Thoracic aorta (tissue), 2 donors: ENCODE results near the gene DCPS. TPM values are rescaled to one million over a fixed set of nuclear protein-coding genes. Genes with fewer than 3 reads are reported as not detected.

Experiments used
- ATAC-seq: fragments of 150-250 bp; one replicate; pipeline ENCODE4 v1.8.0; 2017; ENCODE audit warnings: low read depth; ENCODE audit not compliant: insufficient number of reproducible peaks, low FRiP score
- DNase-seq: peaks from one replicate; pipeline ENCODE4 v3.0.0-alpha.2; 2020; ENCODE audit warnings: low spot score
- H3K27ac ChIP-seq, 2 donors: fragments of 200-600 bp; sonication (generic); 1 replicate in 1 of 2; 2 replicates in 1 of 2; pipeline ENCODE4 v1.5.1; 2016; ENCODE audit warnings: mild to moderate bottlenecking in 2 of 2, moderate library complexity in 2 of 2
- H3K27me3 ChIP-seq: fragments of 200-600 bp; sonication (generic); replicated peaks from 2 replicates; pipeline ENCODE4 v1.6.0; 2016; ENCODE audit warnings: mild to moderate bottlenecking; ENCODE audit not compliant: insufficient read depth
- H3K36me3 ChIP-seq: fragments of 200-600 bp; sonication (generic); one replicate; pipeline ENCODE4 v1.5.1; 2016
- H3K4me1 ChIP-seq, 2 donors: fragments of 200-600 bp; sonication (generic); 1 replicate in 1 of 2; 2 replicates in 1 of 2; pipeline versions ENCODE4 v1.5.1 to v1.6.0; 2016; ENCODE audit warnings: low read depth in 2 of 2, mild to moderate bottlenecking in 1 of 2; ENCODE audit not compliant: control insufficient read depth in 1 of 2
- H3K4me3 ChIP-seq: fragments of 200-600 bp; sonication (generic); 2 replicates; pipeline ENCODE4 v1.5.1; 2016; ENCODE audit warnings: mild to moderate bottlenecking
- H3K9me3 ChIP-seq: fragments of 200-600 bp; sonication (generic); 2 replicates; pipeline ENCODE4 v1.5.1; 2016
- total RNA-seq, 2 donors: library from RNA; depleted of rRNA; stranded (reverse); fragments of >200 nt; gene quantifications; one replicate each; pipeline versions ENCODE4 v1.1.0 to v1.2.3, GENCODE V29; 2016
- TF ChIP-seq, protein P1 (sequence below): fragments of 200-600 bp; sonication (generic); IDR thresholded peaks from one replicate; pipeline ENCODE4 v1.5.1; 2019; ENCODE audit warnings: antibody characterized with exemption

DCPS gene
- total RNA-seq, 2 donors from 2014 or later = 8.4 to 9.7 TPM

DNA sequence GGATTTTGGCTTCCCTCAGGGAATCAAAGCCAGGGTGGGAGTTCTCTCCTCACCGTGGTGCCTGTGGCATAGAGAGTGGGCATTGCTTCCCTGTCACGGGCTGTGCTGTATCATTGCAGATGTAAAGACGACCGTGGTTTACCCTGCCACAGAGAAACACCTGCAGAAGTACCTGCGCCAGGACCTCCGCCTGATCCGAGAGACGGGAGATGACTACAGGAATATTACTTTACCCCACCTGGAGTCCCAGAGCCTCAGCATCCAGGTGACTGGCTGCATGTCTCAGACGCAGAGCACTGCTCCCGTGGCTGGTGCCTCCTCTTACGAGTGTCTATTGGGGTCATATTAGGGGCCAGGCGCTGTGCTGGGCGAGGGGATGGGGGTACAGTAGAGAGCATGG lies 27.4 kb downstream of the DCPS start:
- H3K36me3 ChIP-seq = peaks cover 4% of the 10 kb centered on the region
- H3K4me1 ChIP-seq = no peaks in the 10 kb centered on the region
- no peak overlapping the region for H3K4me3 ChIP-seq
- DNase-seq (no peak), ATAC-seq (no peak)
- H3K27me3 ChIP-seq = no peaks in the 10 kb centered on the region
- H3K27ac ChIP-seq = no peak overlapping the region
- TF ChIP-seq, protein P1, sequence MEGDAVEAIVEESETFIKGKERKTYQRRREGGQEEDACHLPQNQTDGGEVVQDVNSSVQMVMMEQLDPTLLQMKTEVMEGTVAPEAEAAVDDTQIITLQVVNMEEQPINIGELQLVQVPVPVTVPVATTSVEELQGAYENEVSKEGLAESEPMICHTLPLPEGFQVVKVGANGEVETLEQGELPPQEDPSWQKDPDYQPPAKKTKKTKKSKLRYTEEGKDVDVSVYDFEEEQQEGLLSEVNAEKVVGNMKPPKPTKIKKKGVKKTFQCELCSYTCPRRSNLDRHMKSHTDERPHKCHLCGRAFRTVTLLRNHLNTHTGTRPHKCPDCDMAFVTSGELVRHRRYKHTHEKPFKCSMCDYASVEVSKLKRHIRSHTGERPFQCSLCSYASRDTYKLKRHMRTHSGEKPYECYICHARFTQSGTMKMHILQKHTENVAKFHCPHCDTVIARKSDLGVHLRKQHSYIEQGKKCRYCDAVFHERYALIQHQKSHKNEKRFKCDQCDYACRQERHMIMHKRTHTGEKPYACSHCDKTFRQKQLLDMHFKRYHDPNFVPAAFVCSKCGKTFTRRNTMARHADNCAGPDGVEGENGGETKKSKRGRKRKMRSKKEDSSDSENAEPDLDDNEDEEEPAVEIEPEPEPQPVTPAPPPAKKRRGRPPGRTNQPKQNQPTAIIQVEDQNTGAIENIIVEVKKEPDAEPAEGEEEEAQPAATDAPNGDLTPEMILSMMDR = no peak
- no peaks in the 10 kb centered on the region for H3K9me3 ChIP-seq

GRCh38 chr11:126332221-126332711 lies 28.4 kb downstream of the DCPS start:
- H3K27me3 ChIP-seq = no peaks in the 10 kb centered on the region
- DNase-seq (no peak), ATAC-seq (no peak)
- no peaks in the 10 kb centered on the region for H3K9me3 ChIP-seq
- H3K36me3 ChIP-seq = peaks cover 4% of the 10 kb centered on the region
- no peaks in the 10 kb centered on the region for H3K4me1 ChIP-seq
- TF ChIP-seq, protein P1 = no peak
- H3K27ac ChIP-seq = no peak overlapping the region
- no peak overlapping the region for H3K4me3 ChIP-seq

DNA sequence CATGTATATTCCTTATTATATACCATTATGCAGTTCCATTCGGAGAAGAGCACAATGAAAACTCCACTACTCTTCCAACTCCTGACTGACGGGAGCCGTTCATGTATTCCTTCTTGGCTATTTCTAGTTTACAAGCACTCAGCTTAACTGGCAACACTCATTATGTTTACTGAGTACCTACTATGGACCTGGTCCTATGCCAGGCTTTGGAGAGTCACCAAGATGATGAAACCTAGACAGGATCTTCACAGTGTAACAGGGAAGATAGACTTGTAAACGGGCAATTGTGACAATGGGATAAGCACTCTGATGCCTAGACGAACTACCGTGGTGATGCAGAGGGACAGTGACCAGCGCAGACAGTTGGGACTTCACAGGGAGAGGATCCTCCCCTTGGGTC lies 29.3 kb downstream of the DCPS start:
- no peak overlapping the region for H3K4me3 ChIP-seq
- TF ChIP-seq, protein P1 = no peak
- no peaks in the 10 kb centered on the region for H3K9me3 ChIP-seq
- H3K4me1 ChIP-seq = no peaks in the 10 kb centered on the region
- no peak for ATAC-seq
- H3K36me3 ChIP-seq = peaks cover 4% of the 10 kb centered on the region
- no peaks in the 10 kb centered on the region for H3K27me3 ChIP-seq
- H3K27ac ChIP-seq = no peak overlapping the region
- no peak for DNase-seq

DNA sequence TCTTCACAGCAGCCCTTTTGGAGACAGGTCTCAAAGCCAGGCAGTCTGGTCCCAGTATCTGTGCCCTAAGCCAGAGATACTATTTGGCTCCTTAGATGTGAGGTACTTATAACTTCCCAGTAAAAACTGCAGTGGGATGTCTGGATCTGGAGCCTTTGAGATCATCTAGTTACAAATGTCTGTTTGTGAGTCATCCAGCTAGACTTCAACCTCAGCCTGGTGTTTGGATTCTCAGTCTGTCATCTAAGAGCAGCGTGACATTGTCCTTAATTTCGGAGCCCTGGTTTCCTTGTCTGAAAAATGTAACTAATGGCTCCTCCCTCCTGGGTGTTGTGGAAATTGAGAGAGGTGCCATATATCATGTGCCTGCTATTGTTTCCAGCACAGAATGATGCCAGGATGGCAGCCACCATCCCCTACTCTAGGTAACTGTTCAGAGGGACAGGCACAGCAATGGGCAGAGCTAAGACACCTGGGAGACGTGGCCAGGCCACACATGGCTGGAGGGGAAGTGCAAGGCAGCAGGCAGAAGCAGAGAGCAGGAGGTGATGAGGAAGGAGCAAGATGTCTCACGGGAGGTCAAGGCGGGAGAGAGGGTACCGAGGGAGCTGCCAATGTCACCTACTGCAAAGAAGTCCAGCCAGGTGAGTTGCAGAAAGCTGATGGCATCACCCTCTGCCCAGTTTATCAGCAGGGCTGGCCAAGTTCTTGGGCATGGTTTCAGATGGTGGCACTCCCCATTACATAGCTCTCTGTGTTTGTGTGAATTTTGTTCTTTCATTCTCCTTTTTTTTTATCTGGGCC lies 31.0 kb downstream of the DCPS start:
- H3K27me3 ChIP-seq = no peaks in the 10 kb centered on the region
- ATAC-seq = no peak
- no peak overlapping the region for H3K27ac ChIP-seq
- H3K36me3 ChIP-seq = peaks cover 4% of the 10 kb centered on the region
- H3K4me1 ChIP-seq = no peaks in the 10 kb centered on the region
- no peak overlapping the region for H3K4me3 ChIP-seq
- no peak for DNase-seq
- no peaks in the 10 kb centered on the region for H3K9me3 ChIP-seq
- TF ChIP-seq, protein P1 = no peak

DNA sequence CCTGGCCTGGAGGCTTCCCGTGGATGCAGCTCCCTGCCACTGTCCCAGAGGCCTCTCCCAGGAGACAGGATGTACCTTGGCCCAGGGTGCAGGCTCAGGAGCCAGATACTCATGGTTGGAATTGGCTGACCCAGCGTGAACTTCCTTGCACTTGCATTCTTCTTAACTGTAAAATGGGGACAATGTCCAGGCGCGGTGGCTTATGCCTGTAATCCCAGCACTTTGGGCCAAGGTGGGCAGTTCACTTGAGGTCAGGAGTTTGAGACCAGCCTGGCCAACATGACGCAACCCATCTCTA lies 31.6 kb downstream of the DCPS start:
- no peaks in the 10 kb centered on the region for H3K27me3 ChIP-seq
- no peak for DNase-seq
- peaks cover 4% of the 10 kb centered on the region for H3K36me3 ChIP-seq
- no peak overlapping the region for H3K4me3 ChIP-seq
- H3K9me3 ChIP-seq = no peaks in the 10 kb centered on the region
- no peak for ATAC-seq
- H3K27ac ChIP-seq = no peak overlapping the region
- H3K4me1 ChIP-seq = no peaks in the 10 kb centered on the region
- TF ChIP-seq, protein P1 = no peak
